ENCODE measurements around the gene DEPDC4.
"Not testable (repeated sequence)": the region's sequence is repeated elsewhere in the genome, so short reads cannot be mapped to it uniquely, and the experiment has no call there.

- not testable (repeated sequence) for TF ChIP-seq RAD21 (IDR thresholded peaks at IDR 0.05; ENCODE audit: low read length); CTCF (conservative IDR thresholded peaks at IDR 0.05; ENCODE audit: low read depth, low read length); POLR2A (IDR thresholded peaks at IDR 0.05; ENCODE audit: low read depth, low read length); BHLHE40 (IDR thresholded peaks at IDR 0.05; ENCODE audit: low read depth, low read length); USF2 (IDR thresholded peaks at IDR 0.05; ENCODE audit: low read depth, low read length); RCOR1 (IDR thresholded peaks at IDR 0.05; ENCODE audit: insufficient replicate concordance, low read length)
Observed at GRCh38 chr12:100308138-100308537, 41.3 kb upstream of the DEPDC4 start.

All from IMR-90 (cell line).